Heart right ventricle (tissue), 16 donors: ENCODE data around the gene GALK2. TPM values are rescaled to one million over a fixed set of nuclear protein-coding genes. Genes with fewer than 3 reads are reported as not detected.
"Not testable (repeated sequence)": the region's sequence is repeated elsewhere in the genome, so short reads cannot be mapped to it uniquely, and the experiment has no call there.

ENCODE experiments used
- ATAC-seq, 8 donors: fragments of 200-7000 bp; cut with Tn5 transposase; one replicate each; pipeline ENCODE4 v1.9.1; 2020; ENCODE audit warnings: mild to moderate bottlenecking in 8 of 8, moderate library complexity in 8 of 8, moderate number of reproducible peaks in 1 of 8
- DNase-seq, 2 donors: peaks; one replicate each; pipeline ENCODE4 v3.0.0-alpha.2; 2020
- H3K27ac ChIP-seq, 10 donors: fragments of 200-600 bp; sonication (generic) in 2 of 10; one replicate each; pipeline versions ENCODE4 v1.5.0 to v1.8.0; 2020 to 2022; ENCODE audit warnings: mild to moderate bottlenecking in 3 of 10
- H3K27me3 ChIP-seq, 7 donors: fragments of 200-600 bp; one replicate each; pipeline ENCODE4 v1.8.0; 2021 to 2022; ENCODE audit warnings: mild to moderate bottlenecking in 2 of 7
- H3K36me3 ChIP-seq, 9 donors: fragments of 200-600 bp; sonication (generic) in 1 of 9; one replicate each; pipeline versions ENCODE4 v1.5.0 to v1.8.0; 2020 to 2022; ENCODE audit warnings: mild to moderate bottlenecking in 2 of 9
- H3K4me1 ChIP-seq, 9 donors: fragments of 200-600 bp; sonication (generic) in 1 of 9; one replicate each; pipeline versions ENCODE4 v1.5.0 to v1.8.0; 2020 to 2022; ENCODE audit warnings: mild to moderate bottlenecking in 4 of 9
- H3K4me3 ChIP-seq, 10 donors: fragments of 200-600 bp; sonication (generic) in 2 of 10; one replicate each; pipeline versions ENCODE4 v1.5.0 to v1.8.0; 2020 to 2022; ENCODE audit warnings: mild to moderate bottlenecking in 7 of 10, moderate library complexity in 2 of 10
- H3K9me3 ChIP-seq, 11 donors: fragments of 200-600 bp in 10 of 11; sonication (generic) in 2 of 11; one replicate each; pipeline versions ENCODE4 v1.5.0 to v1.8.0; 2013 to 2022; ENCODE audit warnings: mild to moderate bottlenecking in 2 of 11, control low read depth in 1 of 11, moderate library complexity in 1 of 11
- CTCF ChIP-seq, 9 donors: fragments of 200-600 bp; sonication (generic) in 2 of 9; IDR thresholded peaks; one replicate each; pipeline versions ENCODE4 v1.5.0 to v1.8.0; 2021 to 2022; ENCODE audit warnings: antibody characterized with exemption in 9 of 9, mild to moderate bottlenecking in 5 of 9, moderate library complexity in 1 of 9
- WGBS, 2 donors: extraction: QIAGEN DNeasy Blood & Tissue Kit; methylation state at CpG; one replicate each; pipeline ENCODE4 v1.1.7; 2013; ENCODE audit warnings: inconsistent platforms in 1 of 2; 5-methylcytosine and 5-hydroxymethylcytosine counted together
- intact Hi-C, 10 donors: fragments of 100-400 bp; cut with DNase I; formaldehyde crosslinking; loops; one replicate each; pipeline versions ENCODE4 v1.11.1 to v1.14.2; 2022
- polyA plus RNA-seq, 2 donors: library from polyadenylated mRNA; stranded (reverse); fragments of 200-250 nt; gene quantifications; one replicate each; pipeline ENCODE4 v1.2.3, GENCODE V29; 2013
- total RNA-seq, 10 donors: library from RNA; stranded (reverse); fragmentation: NEBNext Ultra II Directional in 3 of 10; extraction: Animal tissue kit (Norgen Biotek cat#: 25700) in 3 of 10; gene quantifications; one replicate each; pipeline versions ENCODE4 v1.2.1 to v1.2.4, GENCODE V29; 2021 to 2023
- donor health status: Arrhythmogenic right ventricular cardiomyopathy.
- donor health status: ischemic (EF 13 %, LVEDD 7.1; RV severe dilation, severe dysfunction).
- donor health status: healthy with polysubstance abuse.
- donor health status: DM: no; HTN: yes; CAD: no.
- donor health status: DM: no; HTN: no; CAD: no.
- donor health status: ischemic (EF 25% LVEDD 6.9; RV normal size, moderate dysfunction).
- donor health status: ischemic (EF 25% LVEDD 5.7; RV mildly dilated, moderate dysfunction).
- donor health status: healthy.
- donor health status: DM: yes; HTN: yes; CAD: no.
- donor health status: Ischemic cardiomyopathy.
- donor health status: ischemic (EF 35%, LVEDD 5.7; RV mildly dilated, moderate dysfunction).
- donor health status: nonischemic (EF 11% LVEDD 7.7; RV severe dilation, severe dysfunction).
- donor health status: DM: yes; HTN: yes; CAD: no.
- donor health status: PGD.
- donor health status: ischemic (EF 29% LVEDD 5.4; RV normal size, mild dysfunction).
- donor health status: nonischemic (EF 23%, LVEDD 6.1; RV moderate dilation, normal function).

The GALK2 gene
- total and polyA plus RNA-seq, 12 donors = 6.2 to 43.9 (median 35.5) TPM

- intact Hi-C loops = no loop called here
- no peak overlapping the region for H3K27ac ChIP-seq
- H3K9me3 ChIP-seq = peaks cover 0 to 38% (median 7%) of the 10 kb centered on the region in 11 donors
- no peaks in the 10 kb centered on the region for H3K4me1 ChIP-seq
- ATAC-seq = no peak
- no peak for DNase-seq
- WGBS, 2 donors = 74 to 76% methylated on average over 10 of the region's 10 CpGs
- TF ChIP-seq CTCF (IDR thresholded peaks at IDR 0.05) = no peak
- peaks cover 0 to 6% (median 0%) of the 10 kb centered on the region in 9 donors for H3K36me3 ChIP-seq
- H3K27me3 ChIP-seq = no peaks in the 10 kb centered on the region
- no peak overlapping the region for H3K4me3 ChIP-seq
Observed at GRCh38 chr15:49339656-49340055, 169.6 kb downstream of the GALK2 start.

GRCh38 chr15:49343546-49343945 lies 173.5 kb downstream of the GALK2 start:
- intact Hi-C loops = no loop called here
- no peak overlapping the region for H3K27ac ChIP-seq
- TF ChIP-seq CTCF (IDR thresholded peaks at IDR 0.05) = no peak
- H3K4me3 ChIP-seq = no peak overlapping the region
- H3K36me3 ChIP-seq = no peaks in the 10 kb centered on the region
- H3K9me3 ChIP-seq = peaks cover 0 to 35% (median 7%) of the 10 kb centered on the region in 11 donors
- no peaks in the 10 kb centered on the region for H3K4me1 ChIP-seq
- DNase-seq (no peak), ATAC-seq (no peak)
- H3K27me3 ChIP-seq = no peaks in the 10 kb centered on the region

GRCh38 chr15:49354439-49354838 lies 184.4 kb downstream of the GALK2 start:
- ATAC-seq, H3K4me3 ChIP-seq, DNase-seq, H3K27me3 ChIP-seq, H3K4me1 ChIP-seq, intact Hi-C loops, H3K27ac ChIP-seq, H3K36me3 ChIP-seq: not testable (repeated sequence)
- peaks cover 0 to 24% (median 0%) of the 10 kb centered on the region in 11 donors for H3K9me3 ChIP-seq
- WGBS, 2 donors = 86 to 93% methylated on average over 17 of the region's 17 CpGs

- 84 to 85% methylated on average over 3 of the region's 3 CpGs for WGBS, 2 donors
- no peak for DNase-seq
- no peak for ATAC-seq
- Histone ChIP-seq H3K27me3 (no peaks in the 10 kb centered on the region), H3K9me3 (peaks cover 0 to 19% (median 0%) of the 10 kb centered on the region in 11 donors), H3K36me3 (no peaks in the 10 kb centered on the region), H3K27ac (no peak overlapping the region), H3K4me1 (no peaks in the 10 kb centered on the region), H3K4me3 (no peak overlapping the region)
- no peak for TF ChIP-seq CTCF (IDR thresholded peaks at IDR 0.05)
- intact Hi-C loops = no loop called here
Observed at GRCh38 chr15:49361370-49361769, 191.3 kb downstream of the GALK2 start.

GRCh38 chr15:49366496-49366895 lies 196.4 kb downstream of the GALK2 start:
- H3K9me3 ChIP-seq = peaks cover 0 to 15% (median 5%) of the 10 kb centered on the region in 11 donors
- H3K4me1 ChIP-seq = no peaks in the 10 kb centered on the region
- H3K27ac ChIP-seq = no peak overlapping the region
- no peaks in the 10 kb centered on the region for H3K27me3 ChIP-seq
- 96 to 97% methylated on average over 21 to 22 of the region's 22 CpGs for WGBS, 2 donors
- intact Hi-C loops = no loop called here
- H3K36me3 ChIP-seq = no peaks in the 10 kb centered on the region
- no peak overlapping the region for H3K4me3 ChIP-seq
- DNase-seq = no peak
- TF ChIP-seq CTCF (IDR thresholded peaks at IDR 0.05) = no peak
- no peak for ATAC-seq
